ENCODE measurements around the gene TMEM81. TPM values are rescaled to one million over a fixed set of nuclear protein-coding genes. Genes with fewer than 3 reads are reported as not detected.

The TMEM81 gene
- polyA plus RNA-seq, 1 donor (not counting 4 experiments of a cell fraction or from before 2014, with no cell fraction given), result 1.4 TPM

DNA sequence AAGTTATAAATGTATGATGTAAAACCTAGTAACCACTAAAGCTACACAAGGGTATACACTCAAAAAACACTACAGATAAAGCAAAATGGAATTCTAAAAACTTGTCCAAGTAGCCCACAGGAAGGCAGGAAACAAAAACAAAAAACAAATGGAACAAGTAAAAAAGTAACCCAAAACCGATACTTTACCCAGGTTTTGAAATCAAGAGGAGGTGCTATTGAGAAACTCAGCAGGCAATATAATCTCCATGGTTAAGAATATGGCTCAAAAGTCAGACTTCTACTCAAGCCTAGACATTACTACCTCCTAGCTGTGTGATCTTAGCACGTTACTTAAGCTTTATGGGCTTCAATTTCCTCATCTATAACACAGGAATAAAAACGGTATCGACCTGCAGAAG lies 24.2 kb upstream of the TMEM81 start:
- H3K9me1 ChIP-seq (ENCODE audit: control insufficient read depth, extremely low read depth, insufficient read depth, low read length), result no peaks in the 10 kb centered on the region
- H3K36me3 ChIP-seq (ENCODE audit: control insufficient read depth in 2 of 2, extremely low read depth in 1 of 2, insufficient read depth in 2 of 2, low read length in 2 of 2), result peaks cover 6 to 15% of the 10 kb centered on the region in 2 experiments
- FAIRE-seq (no peak), DNase-seq (ENCODE audit: low read depth, low spot score) (no peak)
- no peak overlapping the region for H3K4me3 ChIP-seq (ENCODE audit: control insufficient read depth in 2 of 3, extremely low read depth in 1 of 3, insufficient read depth in 2 of 3, low read depth in 1 of 3, low read length in 3 of 3)
- dilution Hi-C loops (cut with MboI; ENCODE audit: extremely low pct_ligation_motif_present, low sequenced_read_pairs), result no loop called here
- H3K4me1 ChIP-seq (ENCODE audit: control insufficient read depth, extremely low read depth, insufficient read depth, low read length), result no peaks in the 10 kb centered on the region
- H3K9ac ChIP-seq (ENCODE audit: control insufficient read depth, extremely low read depth, insufficient read depth, low read length), result no peak overlapping the region
- peaks cover 2% of the 10 kb centered on the region for H3K79me2 ChIP-seq (ENCODE audit: control insufficient read depth, insufficient read depth, low read length)
- no peak overlapping the region for H2AFZ ChIP-seq (ENCODE audit: control insufficient read depth, low read length)
- TF ChIP-seq, protein P1, sequence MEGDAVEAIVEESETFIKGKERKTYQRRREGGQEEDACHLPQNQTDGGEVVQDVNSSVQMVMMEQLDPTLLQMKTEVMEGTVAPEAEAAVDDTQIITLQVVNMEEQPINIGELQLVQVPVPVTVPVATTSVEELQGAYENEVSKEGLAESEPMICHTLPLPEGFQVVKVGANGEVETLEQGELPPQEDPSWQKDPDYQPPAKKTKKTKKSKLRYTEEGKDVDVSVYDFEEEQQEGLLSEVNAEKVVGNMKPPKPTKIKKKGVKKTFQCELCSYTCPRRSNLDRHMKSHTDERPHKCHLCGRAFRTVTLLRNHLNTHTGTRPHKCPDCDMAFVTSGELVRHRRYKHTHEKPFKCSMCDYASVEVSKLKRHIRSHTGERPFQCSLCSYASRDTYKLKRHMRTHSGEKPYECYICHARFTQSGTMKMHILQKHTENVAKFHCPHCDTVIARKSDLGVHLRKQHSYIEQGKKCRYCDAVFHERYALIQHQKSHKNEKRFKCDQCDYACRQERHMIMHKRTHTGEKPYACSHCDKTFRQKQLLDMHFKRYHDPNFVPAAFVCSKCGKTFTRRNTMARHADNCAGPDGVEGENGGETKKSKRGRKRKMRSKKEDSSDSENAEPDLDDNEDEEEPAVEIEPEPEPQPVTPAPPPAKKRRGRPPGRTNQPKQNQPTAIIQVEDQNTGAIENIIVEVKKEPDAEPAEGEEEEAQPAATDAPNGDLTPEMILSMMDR (optimal IDR thresholded peaks at IDR 0.05 in 1 of 3, IDR thresholded peaks at IDR 0.05 in 1 of 3, conservative IDR thresholded peaks at IDR 0.05 in 1 of 3; ENCODE audit: extremely low read depth in 1 of 3, insufficient read depth in 2 of 3, low read length in 3 of 3), result no peak
- no peak for TF ChIP-seq EZH2 (IDR thresholded peaks at IDR 0.05; ENCODE audit: low read length)
- no peaks in the 10 kb centered on the region for H3K9me3 ChIP-seq (ENCODE audit: control insufficient read depth, low read depth, low read length)
- H3K4me2 ChIP-seq (ENCODE audit: control insufficient read depth, extremely low read depth, insufficient read depth, low read depth, low read length), result no peak overlapping the region
- no peaks in the 10 kb centered on the region for H3K27me3 ChIP-seq (ENCODE audit: control insufficient read depth, extremely low read depth, insufficient read depth, low read length)
- no peak overlapping the region for H3K27ac ChIP-seq (ENCODE audit: control insufficient read depth, insufficient read depth, low read length)
- H4K20me1 ChIP-seq (ENCODE audit: control insufficient read depth, extremely low read depth, insufficient read depth, low read length), result no peaks in the 10 kb centered on the region

DNA sequence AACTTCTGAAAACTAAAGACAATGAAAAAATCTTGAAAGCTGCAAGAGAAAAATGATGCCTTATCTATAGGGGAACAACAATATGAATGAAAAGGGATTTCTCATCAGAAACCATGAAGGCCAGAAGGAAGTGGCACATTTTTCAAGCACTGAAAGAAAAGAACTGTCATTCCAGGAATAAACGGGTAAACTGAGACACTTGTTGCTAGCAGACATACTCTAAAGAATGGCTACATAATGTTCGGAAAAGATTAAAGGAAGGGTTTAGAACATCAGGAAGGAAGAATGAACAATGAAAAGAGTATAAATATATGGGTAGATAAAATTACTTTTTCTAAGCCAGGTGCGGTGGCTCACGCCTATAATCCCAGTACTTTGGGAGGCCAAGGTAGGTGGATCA lies 23.1 kb upstream of the TMEM81 start:
- H3K4me3 ChIP-seq (ENCODE audit: control insufficient read depth in 2 of 3, extremely low read depth in 1 of 3, insufficient read depth in 2 of 3, low read depth in 1 of 3, low read length in 3 of 3), result no peak overlapping the region
- H3K4me2 ChIP-seq (ENCODE audit: control insufficient read depth, extremely low read depth, insufficient read depth, low read depth, low read length), result no peak overlapping the region
- H4K20me1 ChIP-seq (ENCODE audit: control insufficient read depth, extremely low read depth, insufficient read depth, low read length), result no peaks in the 10 kb centered on the region
- FAIRE-seq (no peak), DNase-seq (ENCODE audit: low read depth, low spot score) (no peak)
- H3K9ac ChIP-seq (ENCODE audit: control insufficient read depth, extremely low read depth, insufficient read depth, low read length), result no peak overlapping the region
- peaks cover 6 to 15% of the 10 kb centered on the region in 2 experiments for H3K36me3 ChIP-seq (ENCODE audit: control insufficient read depth in 2 of 2, extremely low read depth in 1 of 2, insufficient read depth in 2 of 2, low read length in 2 of 2)
- no peak overlapping the region for H3K27ac ChIP-seq (ENCODE audit: control insufficient read depth, insufficient read depth, low read length)
- H3K4me1 ChIP-seq (ENCODE audit: control insufficient read depth, extremely low read depth, insufficient read depth, low read length), result no peaks in the 10 kb centered on the region
- dilution Hi-C loops (cut with MboI; ENCODE audit: extremely low pct_ligation_motif_present, low sequenced_read_pairs), result no loop called here
- H3K27me3 ChIP-seq (ENCODE audit: control insufficient read depth, extremely low read depth, insufficient read depth, low read length), result no peaks in the 10 kb centered on the region
- H3K9me3 ChIP-seq (ENCODE audit: control insufficient read depth, low read depth, low read length), result no peaks in the 10 kb centered on the region
- H3K9me1 ChIP-seq (ENCODE audit: control insufficient read depth, extremely low read depth, insufficient read depth, low read length), result no peaks in the 10 kb centered on the region
- no peak for TF ChIP-seq EZH2 (IDR thresholded peaks at IDR 0.05; ENCODE audit: low read length)
- TF ChIP-seq, protein P1 (optimal IDR thresholded peaks at IDR 0.05 in 1 of 3, IDR thresholded peaks at IDR 0.05 in 1 of 3, conservative IDR thresholded peaks at IDR 0.05 in 1 of 3; ENCODE audit: extremely low read depth in 1 of 3, insufficient read depth in 2 of 3, low read length in 3 of 3), result no peak
- no peak overlapping the region for H2AFZ ChIP-seq (ENCODE audit: control insufficient read depth, low read length)
- peaks cover 2% of the 10 kb centered on the region for H3K79me2 ChIP-seq (ENCODE audit: control insufficient read depth, insufficient read depth, low read length)

All from keratinocyte (primary cell).